SK-MEL-5 (cell line): ENCODE results near the gene MFF. TPM values are rescaled to one million over a fixed set of nuclear protein-coding genes. Genes with fewer than 3 reads are reported as not detected.

Source experiments
- DNase-seq: peaks from one replicate; pipeline ENCODE4 v3.0.0-alpha.2; 2016; ENCODE audit warnings: low read depth, low spot score
- in situ Hi-C: cut with HindIII; loops from 2 replicates; pipeline ENCODE4 v1.10.0; 2016; ENCODE audit warnings: low sequenced_read_pairs, high pct_unique_total_duplicates, low pct_unique_long_range_greater_than_20kb
- polyA plus RNA-seq, 2 experiments: library from polyadenylated mRNA; depleted of rRNA; stranded (reverse); fragments of >200 nt; gene quantifications; 2 replicates each; pipeline ENCODE4 v1.2.3, GENCODE V29; 2015
- total RNA-seq: library from RNA; depleted of rRNA; stranded (reverse); fragments of >200 nt; shearing (Covaris generic); gene quantifications from 2 replicates; pipeline ENCODE4 v1.2.3, GENCODE V29; 2014; rRNA removed

The MFF gene, protein sequence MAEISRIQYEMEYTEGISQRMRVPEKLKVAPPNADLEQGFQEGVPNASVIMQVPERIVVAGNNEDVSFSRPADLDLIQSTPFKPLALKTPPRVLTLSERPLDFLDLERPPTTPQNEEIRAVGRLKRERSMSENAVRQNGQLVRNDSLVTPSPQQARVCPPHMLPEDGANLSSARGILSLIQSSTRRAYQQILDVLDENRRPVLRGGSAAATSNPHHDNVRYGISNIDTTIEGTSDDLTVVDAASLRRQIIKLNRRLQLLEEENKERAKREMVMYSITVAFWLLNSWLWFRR
- 126 and 144 TPM in 2 replicates for total RNA-seq
- 98.4 and 107 TPM in 2 replicates for polyA plus RNA-seq (2015; cell fraction: cytosol; rRNA removed)
- 168 and 178 TPM in 2 replicates for polyA plus RNA-seq (2015; cell fraction: nucleus; rRNA removed)

GRCh38 chr2:227324995-227325838 is at the start of gene MFF:
Gene MFF, plus strand, starts transcription at chr2:227325251. Its CDS starts 5,415 bp downstream, at chr2:227330666.
- in situ Hi-C loops, result no loop called here
- peak; percentile 93 for DNase-seq

DNA sequence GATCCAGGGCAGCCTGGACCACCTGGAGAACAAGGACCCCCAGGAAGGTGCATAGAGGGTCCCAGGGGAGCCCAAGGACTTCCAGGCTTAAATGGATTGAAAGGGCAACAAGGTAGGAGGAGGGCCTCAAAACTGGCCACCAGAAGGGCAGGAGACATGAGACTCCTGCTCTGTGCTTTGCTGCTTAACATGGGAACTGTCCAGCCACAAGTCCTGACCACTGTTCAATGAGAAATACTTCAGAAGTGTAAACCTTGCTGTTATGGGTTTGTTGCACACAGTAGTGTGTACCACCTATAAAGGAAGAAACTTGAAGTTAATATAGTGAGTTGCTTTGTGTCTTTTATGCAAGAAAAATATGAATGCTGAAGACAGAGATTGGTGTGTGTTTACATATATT is 44.2 kb upstream of the MFF start:
- in situ Hi-C loops, result no loop called here
- no peak for DNase-seq

GRCh38 chr2:227285741-227286236 is 39.3 kb upstream of the MFF start:
- no peak for DNase-seq

GRCh38 chr2:227287771-227288170 is 37.3 kb upstream of the MFF start:
- no peak for DNase-seq
- in situ Hi-C loops, result no loop called here

More at GRCh38 chr2:227285741-227286236, 39.3 kb upstream of the MFF start:
- in situ Hi-C loops, result no loop called here

DNA sequence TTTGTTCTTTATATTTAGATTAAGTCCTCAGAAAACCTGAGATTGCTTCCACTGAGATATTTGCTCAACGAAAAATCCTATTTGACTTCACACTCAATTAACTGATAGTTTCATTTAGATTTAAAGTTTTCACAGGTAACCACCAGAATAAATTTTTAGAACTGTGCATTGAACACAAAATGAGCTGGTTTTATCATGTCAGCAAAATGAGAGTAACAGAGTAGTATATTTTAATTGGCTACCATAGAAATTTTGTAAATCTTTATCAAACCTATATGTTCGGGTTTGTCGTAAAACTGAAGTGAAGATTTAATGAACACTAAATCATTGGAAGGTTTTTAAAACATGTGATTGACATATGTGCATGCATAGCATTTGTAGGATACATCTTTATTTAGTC is 32.7 kb upstream of the MFF start:
- in situ Hi-C loops, result no loop called here
- no peak for DNase-seq

DNA sequence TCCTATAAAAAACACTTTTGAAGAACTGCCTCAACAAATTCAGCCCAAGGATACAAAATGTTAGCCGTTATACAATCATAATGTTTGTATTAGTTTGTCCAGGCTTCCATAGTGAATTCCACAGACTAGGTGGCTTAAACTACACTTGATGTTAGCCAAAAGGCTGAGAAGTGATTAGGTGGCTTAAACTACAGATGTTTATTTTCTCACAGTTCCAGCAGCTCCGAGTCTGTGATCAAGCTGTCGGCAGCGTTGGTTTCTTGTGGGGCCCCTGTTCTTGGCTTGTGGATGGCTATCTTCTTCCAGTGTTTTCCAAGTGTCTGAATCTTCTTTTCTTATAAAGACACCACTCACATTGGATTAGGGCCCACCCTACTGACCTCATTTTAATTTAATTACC is 31.5 kb upstream of the MFF start:
- in situ Hi-C loops, result no loop called here
- no peak for DNase-seq

- in situ Hi-C loops, result no loop called here
- no peak for DNase-seq
Observed at GRCh38 chr2:227295806-227296205, 29.2 kb upstream of the MFF start.

- DNase-seq, result no peak
- in situ Hi-C loops, result no loop called here
Observed at GRCh38 chr2:227296671-227297405, 28.2 kb upstream of the MFF start.

DNA sequence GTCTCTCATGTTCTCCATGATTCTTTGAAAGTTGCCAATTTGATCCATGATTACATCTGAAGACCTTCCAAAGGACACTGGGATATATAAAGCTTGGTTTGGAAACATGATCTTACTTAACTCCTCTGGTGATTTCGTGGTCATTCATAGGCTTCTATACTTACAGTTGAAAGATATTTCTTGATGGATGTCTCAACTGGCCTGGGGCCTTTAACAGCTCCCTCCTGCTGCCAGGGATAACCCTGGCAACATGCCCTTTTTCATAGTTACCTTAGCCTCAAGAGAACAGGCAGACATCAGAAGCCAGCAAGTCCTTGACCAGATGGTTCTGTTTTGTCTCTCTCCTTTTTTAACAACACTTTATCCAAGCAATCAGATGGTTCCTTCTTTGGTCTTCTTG is 23.5 kb upstream of the MFF start:
- no peak for DNase-seq
- in situ Hi-C loops, result no loop called here

- in situ Hi-C loops, result no loop called here
- DNase-seq, result peak; percentile 32
Observed at GRCh38 chr2:227308784-227309183, 16.3 kb upstream of the MFF start.

GRCh38 chr2:227310756-227311110 is 14.3 kb upstream of the MFF start:
- in situ Hi-C loops, result no loop called here
- DNase-seq, result no peak

DNA sequence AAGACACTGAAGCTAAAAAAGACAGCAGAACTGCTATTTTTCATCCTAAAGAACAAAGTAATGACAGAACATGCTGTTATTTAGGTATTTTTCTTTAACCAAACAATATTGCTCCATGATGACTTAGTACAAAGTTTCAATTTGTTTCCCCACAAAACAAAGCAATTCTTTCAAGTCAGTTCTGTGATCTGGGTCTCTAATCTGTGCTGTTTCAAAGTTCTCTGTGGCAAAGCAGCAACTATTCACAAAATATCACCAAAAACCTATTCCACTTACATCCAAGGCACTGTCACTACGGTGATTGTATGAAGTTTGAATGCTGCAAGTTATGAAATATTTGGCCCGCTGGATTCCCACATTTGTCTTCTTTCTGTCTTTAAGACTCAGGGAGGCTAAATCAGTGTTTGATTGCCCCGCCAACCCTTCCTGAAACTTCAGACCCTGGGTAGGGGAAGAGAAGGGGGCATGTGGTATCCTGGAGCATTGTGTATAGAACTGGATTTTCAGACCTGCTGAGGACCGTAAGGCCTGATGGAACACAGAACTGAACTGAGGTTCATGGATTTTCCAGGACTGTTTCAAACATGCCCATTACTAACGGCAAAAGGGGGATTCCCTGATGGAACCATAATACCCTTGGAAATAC is 13.1 kb upstream of the MFF start:
- no peak for DNase-seq
- in situ Hi-C loops, result no loop called here

DNA sequence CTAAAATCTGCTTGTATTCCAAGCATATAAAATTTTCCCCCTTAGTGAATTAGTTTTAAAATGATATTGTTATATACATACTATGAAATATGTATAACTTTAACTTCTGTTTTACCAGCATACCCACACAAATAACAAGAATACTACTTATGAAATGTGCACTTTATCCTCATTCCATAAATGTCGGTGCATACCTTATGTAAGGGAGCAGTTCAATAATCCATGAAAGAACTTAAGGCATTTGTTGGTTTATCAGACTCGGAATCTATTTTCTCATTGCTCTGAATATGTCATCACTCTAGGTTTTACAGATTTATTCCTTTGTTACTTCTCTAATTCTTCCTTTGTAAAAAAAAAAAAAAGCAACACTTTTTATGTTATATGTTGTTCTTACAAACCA is 12.5 kb upstream of the MFF start:
- in situ Hi-C loops, result no loop called here
- DNase-seq, result no peak

GRCh38 chr2:227313310-227313709 is 11.7 kb upstream of the MFF start:
- in situ Hi-C loops, result no loop called here
- DNase-seq, result no peak

GRCh38 chr2:227317834-227318233 is 7.2 kb upstream of the MFF start:
- in situ Hi-C loops, result no loop called here
- no peak for DNase-seq

- in situ Hi-C loops, result no loop called here
- no peak for DNase-seq
Observed at GRCh38 chr2:227320305-227321094, 4.6 kb upstream of the MFF start.
